Lower leg skin (tissue), 4 donors: ENCODE results near the gene CFB. TPM values are rescaled to one million over a fixed set of nuclear protein-coding genes. Genes with fewer than 3 reads are reported as not detected.

Experiments
- DNase-seq, 2 donors: peaks; one replicate each; pipeline ENCODE4 v3.0.0-alpha.2; 2019; ENCODE audit warnings: low spot score in 2 of 2
- H3K4me3 ChIP-seq: fragments of 200-600 bp; sonication (generic); 2 replicates; pipeline ENCODE4 v1.5.1; 2017; ENCODE audit warnings: mild to moderate bottlenecking, low read depth; ENCODE audit not compliant: poor library complexity, severe bottlenecking
- CTCF ChIP-seq, 3 donors: fragments of 450-650 bp; IDR thresholded peaks; one replicate each; pipeline ENCODE4 v1.5.1; 2016; ENCODE audit warnings: antibody characterized with exemption in 3 of 3, mild to moderate bottlenecking in 3 of 3, moderate library complexity in 2 of 3
- POLR2A ChIP-seq, 2 donors: fragments of 450-650 bp; IDR thresholded peaks; one replicate each; pipeline ENCODE4 v1.6.1; 2016 to 2017; ENCODE audit warnings: antibody characterized with exemption in 2 of 2, mild to moderate bottlenecking in 1 of 2, moderate library complexity in 1 of 2
- WGBS, 2 donors: methylation state at CpG; one replicate each; pipeline ENCODE4 v1.1.5; 2018; 5-methylcytosine and 5-hydroxymethylcytosine counted together
- intact Hi-C: fragments of 100-400 bp; cut with DNase I; formaldehyde crosslinking; loops from one replicate; pipeline ENCODE4 v1.15.0; 2023; ENCODE audit warnings: low total_unique reads
- total RNA-seq, 4 donors: library from RNA; depleted of rRNA; stranded (reverse); fragments of >200 nt; gene quantifications; one replicate each; pipeline ENCODE4 v1.1.0, GENCODE V29; 2016

Gene CFB
- total RNA-seq, 4 donors from 2014 or later, result 1.4 to 13.1 (median 4.5) TPM

- intact Hi-C loops, result no loop called here
- 96% methylated on average over 28 of the region's 28 CpGs for WGBS, 2 donors
- TF ChIP-seq POLR2A (IDR thresholded peaks at IDR 0.05) (no peak), CTCF (IDR thresholded peaks at IDR 0.05) (no peak)
- H3K4me3 ChIP-seq, result no peak overlapping the region
- DNase-seq, result no peak
These were observed 8.6 kb downstream of the CFB start for GRCh38 chr6:31954511-31954910.

- no peak overlapping the region for H3K4me3 ChIP-seq
- DNase-seq, result no peak
- no peak for TF ChIP-seq POLR2A (IDR thresholded peaks at IDR 0.05)
- TF ChIP-seq CTCF (IDR thresholded peaks at IDR 0.05), result no peak
- WGBS, 2 donors, result 94 to 98% methylated on average over 3 of the region's 3 CpGs
- intact Hi-C loops, result no loop called here
These were observed 10.9 kb downstream of the CFB start for GRCh38 chr6:31956796-31957195.

- TF ChIP-seq POLR2A (IDR thresholded peaks at IDR 0.05) (no peak), CTCF (IDR thresholded peaks at IDR 0.05) (no peak)
- intact Hi-C loops, result no loop called here
- peak overlapping the region; percentile 69 for H3K4me3 ChIP-seq
- 10 to 11% methylated on average over 11 of the region's 11 CpGs for WGBS, 2 donors
- peak in 1 of 2 donors; percentile 88 for DNase-seq
These were observed 12.5 kb downstream of the CFB start for GRCh38 chr6:31958412-31958740.

- WGBS, 2 donors, result 0 to 1% methylated on average over 59 of the region's 59 CpGs
- peak; percentile 96 to 100 for DNase-seq
- H3K4me3 ChIP-seq, result peak within 1 kb of the TSS; percentile 69
- intact Hi-C loops, result no loop called here
- no peak for TF ChIP-seq CTCF (IDR thresholded peaks at IDR 0.05)
- TF ChIP-seq POLR2A (IDR thresholded peaks at IDR 0.05), result peak in 1 of 2 donors; percentile 22
These were observed 13.1 kb downstream of the CFB start, which contains the start of the genes NELFE and SKIC2 for GRCh38 chr6:31958741-31959739. Gene NELFE, minus strand, starts transcription at chr6:31958971. Its CDS starts 525 bp downstream, at chr6:31958446. Gene SKIC2, plus strand, starts transcription at chr6:31959175. Its CDS starts 18 bp downstream, at chr6:31959193.

GRCh38 chr6:31961616-31962015 is 15.7 kb downstream of the CFB start:
- TF ChIP-seq CTCF (IDR thresholded peaks at IDR 0.05), result no peak
- no peak for TF ChIP-seq POLR2A (IDR thresholded peaks at IDR 0.05)
- intact Hi-C loops, result no loop called here
- H3K4me3 ChIP-seq, result no peak overlapping the region
- 93 to 95% methylated on average over 12 of the region's 12 CpGs for WGBS, 2 donors
- DNase-seq, result no peak
